Measurements from ENCODE around the gene RABGAP1. TPM values are rescaled to one million over a fixed set of nuclear protein-coding genes. Genes with fewer than 3 reads are reported as not detected.

RABGAP1 gene
- total RNA-seq, 4 donors from 2014 or later: 38.3 to 78.3 (median 48.5) TPM

- ATAC-seq (ENCODE audit: low FRiP score) (no peak), DNase-seq (ENCODE audit: low spot score) (no peak)
- no peak for TF ChIP-seq CTCF (IDR thresholded peaks at IDR 0.05)
These were observed 48.3 kb downstream of the RABGAP1 start for GRCh38 chr9:122988920-122989621.

- peak in 1 of 3 donors; percentile 23 for TF ChIP-seq CTCF (IDR thresholded peaks at IDR 0.05)
- DNase-seq (ENCODE audit: low spot score): no peak
- peak; percentile 99 for ATAC-seq (ENCODE audit: low FRiP score)
These were observed 50.6 kb downstream of the RABGAP1 start for GRCh38 chr9:122991370-122991830.

- ATAC-seq (ENCODE audit: low FRiP score): no peak
- DNase-seq (ENCODE audit: low spot score): no peak
- no peak for TF ChIP-seq CTCF (IDR thresholded peaks at IDR 0.05)
These were observed 55.8 kb downstream of the RABGAP1 start for GRCh38 chr9:122996586-122996985.

- ATAC-seq (ENCODE audit: low FRiP score): no peak
- no peak for TF ChIP-seq CTCF (IDR thresholded peaks at IDR 0.05)
- DNase-seq (ENCODE audit: low spot score): no peak
These were observed 57.6 kb downstream of the RABGAP1 start for GRCh38 chr9:122998448-122998847.

- no peak for TF ChIP-seq CTCF (IDR thresholded peaks at IDR 0.05)
- DNase-seq (ENCODE audit: low spot score) (no peak), ATAC-seq (ENCODE audit: low FRiP score) (no peak)
These were observed 59.7 kb downstream of the RABGAP1 start for GRCh38 chr9:123000371-123001068.

GRCh38 chr9:123002754-123003153 is 61.9 kb downstream of the RABGAP1 start:
- no peak for TF ChIP-seq CTCF (IDR thresholded peaks at IDR 0.05)
- no peak for ATAC-seq (ENCODE audit: low FRiP score)
- DNase-seq (ENCODE audit: low spot score): no peak

- ATAC-seq (ENCODE audit: low FRiP score) (no peak), DNase-seq (ENCODE audit: low spot score) (no peak)
- TF ChIP-seq CTCF (IDR thresholded peaks at IDR 0.05): no peak
These were observed 62.6 kb downstream of the RABGAP1 start for GRCh38 chr9:123003466-123003865.
